Lower lobe of right lung (tissue), 2 donors: Measurements from ENCODE around the gene DIDO1. TPM values are rescaled to one million over a fixed set of nuclear protein-coding genes. Genes with fewer than 3 reads are reported as not detected.
A peak's percentile ranks its signal among the peaks of the same experiment; 100 is the strongest.
"Not testable (repeated sequence)": the region's sequence is repeated elsewhere in the genome, so short reads cannot be mapped to it uniquely, and the experiment has no call there.

Experiments used
- ATAC-seq, 2 donors: fragments of 200-7000 bp; cut with Tn5 transposase; one replicate each; pipeline ENCODE4 v1.9.1; 2020 to 2022; ENCODE audit warnings: mild to moderate bottlenecking in 2 of 2, moderate library complexity in 2 of 2
- DNase-seq: peaks from one replicate; pipeline ENCODE4 v3.0.0-alpha.2; 2020
- H3K27ac ChIP-seq: fragments of 200-600 bp; one replicate; pipeline ENCODE4 v1.8.0; 2022
- H3K27me3 ChIP-seq: fragments of 200-600 bp; one replicate; pipeline ENCODE4 v1.8.0; 2022; ENCODE audit warnings: low read depth
- H3K36me3 ChIP-seq: fragments of 200-600 bp; one replicate; pipeline ENCODE4 v1.8.0; 2022; ENCODE audit warnings: mild to moderate bottlenecking
- H3K4me1 ChIP-seq: fragments of 200-600 bp; one replicate; pipeline ENCODE4 v1.8.0; 2022
- H3K4me3 ChIP-seq: fragments of 200-600 bp; one replicate; pipeline ENCODE4 v1.8.0; 2022; ENCODE audit warnings: mild to moderate bottlenecking
- H3K9me3 ChIP-seq: fragments of 200-600 bp; one replicate; pipeline ENCODE4 v1.8.0; 2022
- CTCF ChIP-seq: fragments of 200-600 bp; IDR thresholded peaks from one replicate; pipeline ENCODE4 v1.8.0; 2022; ENCODE audit warnings: antibody characterized with exemption, mild to moderate bottlenecking
- intact Hi-C: fragments of 100-400 bp; cut with DNase I; formaldehyde crosslinking; loops from one replicate; pipeline ENCODE4 v1.11.0; 2022
- total RNA-seq: library from RNA; stranded (reverse); fragmentation: NEBNext Ultra II Directional; extraction: Animal tissue kit (Norgen Biotek cat#: 25700); gene quantifications from one replicate; pipeline ENCODE4 v1.2.1, GENCODE V29; 2021
- donor health status: DM: no; HTN: yes; CAD: no; lungs with severe emphysema.

The DIDO1 gene
- total RNA-seq, 1 donor from 2014 or later = 54.6 TPM

GRCh38 chr20:62855120-62855519 lies 71.2 kb downstream of the DIDO1 start:
- intact Hi-C loops = no loop called here
- peaks cover 2% of the 10 kb centered on the region for H3K4me1 ChIP-seq
- H3K36me3 ChIP-seq = peaks cover 28% of the 10 kb centered on the region
- H3K27ac ChIP-seq = no peak overlapping the region
- no peak for TF ChIP-seq CTCF
- no peaks in the 10 kb centered on the region for H3K9me3 ChIP-seq
- DNase-seq (no peak), ATAC-seq (no peak)
- no peaks in the 10 kb centered on the region for H3K27me3 ChIP-seq
- no peak overlapping the region for H3K4me3 ChIP-seq

GRCh38 chr20:62854121-62854520 lies 72.2 kb downstream of the DIDO1 start:
- intact Hi-C loops = no loop called here

GRCh38 chr20:62853304-62853703 lies 73.0 kb downstream of the DIDO1 start:
- intact Hi-C loops, H3K27ac ChIP-seq, H3K4me3 ChIP-seq, H3K4me1 ChIP-seq, ATAC-seq, H3K27me3 ChIP-seq, DNase-seq, H3K9me3 ChIP-seq: not testable (repeated sequence)
- H3K36me3 ChIP-seq = peaks cover 28% of the 10 kb centered on the region

More at GRCh38 chr20:62854121-62854520, 72.2 kb downstream of the DIDO1 start:
- Histone ChIP-seq H3K9me3 (no peaks in the 10 kb centered on the region), H3K36me3 (peaks cover 28% of the 10 kb centered on the region), H3K4me3 (no peak overlapping the region), H3K4me1 (no peaks in the 10 kb centered on the region), H3K27ac (no peak overlapping the region), H3K27me3 (no peaks in the 10 kb centered on the region)
- no peak for TF ChIP-seq CTCF
- no peak for DNase-seq
- ATAC-seq = no peak

GRCh38 chr20:62852841-62853240 lies 73.5 kb downstream of the DIDO1 start:
- Histone ChIP-seq H3K36me3 (peaks cover 28% of the 10 kb centered on the region), H3K9me3 (no peaks in the 10 kb centered on the region), H3K27ac (no peak overlapping the region), H3K27me3 (no peaks in the 10 kb centered on the region), H3K4me3 (no peak overlapping the region), H3K4me1 (no peaks in the 10 kb centered on the region)
- DNase-seq (no peak), ATAC-seq (no peak)
- intact Hi-C loops = no loop called here
- TF ChIP-seq CTCF = no peak

- peaks cover 27% of the 10 kb centered on the region for H3K36me3 ChIP-seq
- no peaks in the 10 kb centered on the region for H3K9me3 ChIP-seq
- no peaks in the 10 kb centered on the region for H3K4me1 ChIP-seq
- ATAC-seq (no peak), DNase-seq (no peak)
- no peak for TF ChIP-seq CTCF
- intact Hi-C loops = no loop called here
- H3K27ac ChIP-seq = no peak overlapping the region
- no peak overlapping the region for H3K4me3 ChIP-seq
- H3K27me3 ChIP-seq = no peaks in the 10 kb centered on the region
Measured at GRCh38 chr20:62852196-62852595, 74.1 kb downstream of the DIDO1 start.

- ATAC-seq = peak in 1 of 2 donors; percentile 21
- H3K4me1 ChIP-seq = no peaks in the 10 kb centered on the region
- no peaks in the 10 kb centered on the region for H3K9me3 ChIP-seq
- H3K27me3 ChIP-seq = no peaks in the 10 kb centered on the region
- H3K4me3 ChIP-seq = no peak overlapping the region
- H3K27ac ChIP-seq = no peak overlapping the region
- TF ChIP-seq CTCF = no peak
- H3K36me3 ChIP-seq = peaks cover 24% of the 10 kb centered on the region
- no peak for DNase-seq
- intact Hi-C loops = no loop called here
Measured at GRCh38 chr20:62850333-62850974, 75.9 kb downstream of the DIDO1 start.
